Brain microvascular endothelial cell (primary cell): ENCODE data around the gene ADARB2.

Source experiments
- DNase-seq: peaks from one replicate; pipeline ENCODE4 v3.0.0-alpha.2; 2020
- H3K27ac ChIP-seq: fragments of 250-450 bp; sonication (Bioruptor Pico); 2 replicates; pipeline ENCODE4 v1.5.1; 2020; ENCODE audit warnings: mild to moderate bottlenecking, moderate library complexity
- H3K27me3 ChIP-seq: fragments of 250-450 bp; sonication (Bioruptor Pico); replicated peaks from 2 replicates; pipeline ENCODE4 v1.5.1; 2020; ENCODE audit warnings: mild to moderate bottlenecking
- H3K36me3 ChIP-seq: fragments of 250-450 bp; sonication (Bioruptor Pico); replicated peaks from 2 replicates; pipeline ENCODE4 v1.5.1; 2020; ENCODE audit warnings: mild to moderate bottlenecking
- H3K4me3 ChIP-seq: 2 replicates; pipeline ENCODE4 v1.5.1; 2011; ENCODE audit warnings: low read depth, mild to moderate bottlenecking, control low read depth, low read length, moderate library complexity
- in situ Hi-C: cut with HindIII; loops from 2 replicates; pipeline ENCODE4 v1.10.0; 2017; ENCODE audit warnings: low sequenced_read_pairs, low pct_ligation_motif_present
- TF ChIP-seq, protein P1 (sequence below): IDR thresholded peaks from 2 replicates; pipeline ENCODE4 v1.5.1; 2011; ENCODE audit warnings: low read depth, mild to moderate bottlenecking, moderate library complexity, low read length, control low read depth, inconsistent platforms; ENCODE audit errors: missing control alignments

ADARB2 gene

DNA sequence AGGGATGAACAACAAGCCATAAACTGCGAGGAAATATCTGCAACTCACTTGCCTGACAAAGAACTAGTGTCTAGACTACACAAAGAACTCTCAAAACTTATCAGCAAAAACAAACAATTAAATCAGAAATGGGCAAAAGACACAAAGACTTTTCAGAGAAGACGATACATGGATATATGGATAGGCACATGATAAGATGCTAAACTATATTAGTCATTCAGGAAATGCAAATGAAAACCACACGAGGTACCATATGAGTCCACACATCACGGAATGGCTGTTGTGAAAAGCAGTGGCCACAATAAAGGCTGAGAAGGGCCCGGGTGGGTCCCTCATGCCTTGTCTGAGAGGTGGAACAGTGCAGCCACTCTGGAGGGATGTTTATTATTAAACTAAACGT is 413.4 kb downstream of the ADARB2 start:
- no peak for DNase-seq
- in situ Hi-C loops, result no loop called here

DNA sequence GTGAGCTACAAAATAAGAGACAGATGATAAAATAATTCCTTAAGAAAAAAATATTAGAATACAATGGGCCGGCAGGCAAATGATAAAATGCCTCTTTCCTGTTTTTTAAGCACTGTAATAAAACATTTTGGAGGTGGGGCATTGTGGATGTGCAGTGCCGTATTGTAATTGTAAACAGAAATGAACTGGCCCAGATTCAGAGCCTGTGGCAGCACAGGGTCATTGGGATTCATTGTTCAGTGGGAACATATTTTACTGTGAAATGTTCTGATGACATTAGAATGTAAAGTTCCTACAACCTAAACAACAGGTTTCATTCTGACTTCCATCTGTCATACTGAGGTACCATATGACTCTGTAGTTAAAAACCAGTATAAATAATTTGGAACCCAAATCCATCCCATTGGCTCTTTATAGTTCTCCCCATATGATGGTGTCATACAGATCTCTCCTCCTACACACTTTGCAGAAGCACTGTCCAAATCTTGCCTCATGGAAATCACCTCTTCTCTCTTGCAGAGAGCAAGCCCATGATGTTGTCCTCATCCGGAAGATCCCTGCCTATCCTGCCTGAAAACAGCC is 416.5 kb downstream of the ADARB2 start:
- no peaks in the 10 kb centered on the region for H3K27me3 ChIP-seq
- no peak overlapping the region for H3K4me3 ChIP-seq
- no peaks in the 10 kb centered on the region for H3K36me3 ChIP-seq
- no peak for DNase-seq
- in situ Hi-C loops, result no loop called here
- TF ChIP-seq, protein P1, sequence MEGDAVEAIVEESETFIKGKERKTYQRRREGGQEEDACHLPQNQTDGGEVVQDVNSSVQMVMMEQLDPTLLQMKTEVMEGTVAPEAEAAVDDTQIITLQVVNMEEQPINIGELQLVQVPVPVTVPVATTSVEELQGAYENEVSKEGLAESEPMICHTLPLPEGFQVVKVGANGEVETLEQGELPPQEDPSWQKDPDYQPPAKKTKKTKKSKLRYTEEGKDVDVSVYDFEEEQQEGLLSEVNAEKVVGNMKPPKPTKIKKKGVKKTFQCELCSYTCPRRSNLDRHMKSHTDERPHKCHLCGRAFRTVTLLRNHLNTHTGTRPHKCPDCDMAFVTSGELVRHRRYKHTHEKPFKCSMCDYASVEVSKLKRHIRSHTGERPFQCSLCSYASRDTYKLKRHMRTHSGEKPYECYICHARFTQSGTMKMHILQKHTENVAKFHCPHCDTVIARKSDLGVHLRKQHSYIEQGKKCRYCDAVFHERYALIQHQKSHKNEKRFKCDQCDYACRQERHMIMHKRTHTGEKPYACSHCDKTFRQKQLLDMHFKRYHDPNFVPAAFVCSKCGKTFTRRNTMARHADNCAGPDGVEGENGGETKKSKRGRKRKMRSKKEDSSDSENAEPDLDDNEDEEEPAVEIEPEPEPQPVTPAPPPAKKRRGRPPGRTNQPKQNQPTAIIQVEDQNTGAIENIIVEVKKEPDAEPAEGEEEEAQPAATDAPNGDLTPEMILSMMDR, result no peak
- H3K27ac ChIP-seq, result no peak overlapping the region

More for the DNA sequence above, 413.4 kb downstream of the ADARB2 start:
- TF ChIP-seq, protein P1, result no peak
- no peaks in the 10 kb centered on the region for H3K36me3 ChIP-seq
- no peak overlapping the region for H3K27ac ChIP-seq
- no peaks in the 10 kb centered on the region for H3K27me3 ChIP-seq
- no peak overlapping the region for H3K4me3 ChIP-seq

DNA sequence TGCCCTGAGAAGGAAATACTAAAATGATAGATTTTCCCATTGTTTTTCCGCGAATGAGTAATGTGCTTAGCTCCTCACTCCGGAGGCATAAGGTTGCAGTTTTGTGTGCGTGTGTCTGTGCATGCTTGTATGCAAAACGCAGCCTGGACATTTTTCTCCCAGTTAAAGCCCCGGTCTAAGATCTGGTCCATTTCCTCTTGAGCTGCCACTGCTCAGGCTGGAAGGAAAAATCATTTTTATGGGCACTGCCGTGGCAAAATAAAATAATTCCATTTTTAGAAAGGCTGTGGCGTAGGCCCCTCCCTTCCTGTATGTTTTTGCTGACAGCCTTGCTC is 420.5 kb downstream of the ADARB2 start:
- TF ChIP-seq, protein P1, result no peak
- in situ Hi-C loops, result no loop called here
- Histone ChIP-seq H3K4me3 (no peak overlapping the region), H3K27me3 (no peaks in the 10 kb centered on the region), H3K27ac (no peak overlapping the region), H3K36me3 (no peaks in the 10 kb centered on the region)
- no peak for DNase-seq

DNA sequence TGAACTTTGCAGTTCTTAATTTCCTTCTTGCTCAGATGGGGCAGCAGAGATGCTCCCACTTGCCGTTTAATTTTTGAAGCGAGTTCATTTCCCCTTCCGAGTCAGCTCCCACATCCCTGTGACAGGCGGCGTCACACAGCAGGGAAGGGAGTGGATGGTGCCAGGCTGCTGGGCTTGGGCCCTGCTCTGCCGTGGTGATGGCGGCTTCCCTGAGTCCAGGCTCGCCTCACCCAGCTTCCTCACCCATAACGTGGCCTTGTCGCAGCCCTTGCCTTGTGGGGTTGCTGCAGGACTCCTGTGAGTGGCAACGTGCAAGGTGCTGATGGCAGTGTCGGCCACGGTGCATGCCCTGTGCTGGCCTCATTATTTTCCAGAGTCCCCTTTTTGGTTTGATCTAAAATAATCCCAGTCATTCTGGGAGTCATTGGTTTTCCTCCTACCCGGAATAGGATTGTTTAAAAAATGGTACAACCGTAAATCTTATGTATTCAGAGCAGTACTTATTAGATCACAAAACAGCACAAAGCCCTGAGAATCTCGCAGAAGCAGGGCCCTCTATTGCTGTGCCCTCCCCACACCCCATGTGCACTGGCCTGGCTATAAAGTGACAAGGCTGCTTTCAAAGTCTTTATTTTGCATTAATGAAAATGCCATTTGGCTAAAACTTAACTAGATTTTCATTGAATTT is 421.1 kb downstream of the ADARB2 start:
- DNase-seq, result no peak
- Histone ChIP-seq H3K4me3 (no peak overlapping the region), H3K27ac (no peak overlapping the region), H3K27me3 (no peaks in the 10 kb centered on the region), H3K36me3 (no peaks in the 10 kb centered on the region)
- TF ChIP-seq, protein P1, result no peak
- in situ Hi-C loops, result no loop called here

DNA sequence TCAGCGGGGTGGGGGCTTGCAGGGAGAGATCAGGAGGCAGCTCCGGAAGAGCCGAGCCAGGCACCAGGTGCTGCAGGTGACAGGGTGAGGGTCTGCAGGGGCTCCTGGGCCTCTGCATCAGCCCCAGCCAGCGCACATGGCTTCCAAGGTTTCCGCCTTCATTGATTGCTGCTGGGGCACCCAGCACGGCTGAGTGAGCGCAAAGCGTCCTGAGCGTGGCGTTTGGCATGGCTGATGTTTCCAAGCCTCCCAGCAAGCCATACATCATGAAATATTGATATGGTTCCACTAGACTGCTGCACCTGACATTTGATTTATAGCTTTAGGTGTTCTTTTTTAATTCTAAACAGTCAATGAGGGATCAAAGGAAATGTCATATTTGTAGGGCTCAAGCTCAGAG is 422.1 kb downstream of the ADARB2 start:
- in situ Hi-C loops, result no loop called here
- H3K36me3 ChIP-seq, result no peaks in the 10 kb centered on the region
- no peaks in the 10 kb centered on the region for H3K27me3 ChIP-seq
- H3K27ac ChIP-seq, result no peak overlapping the region
- TF ChIP-seq, protein P1, result no peak
- no peak overlapping the region for H3K4me3 ChIP-seq
- no peak for DNase-seq

DNA sequence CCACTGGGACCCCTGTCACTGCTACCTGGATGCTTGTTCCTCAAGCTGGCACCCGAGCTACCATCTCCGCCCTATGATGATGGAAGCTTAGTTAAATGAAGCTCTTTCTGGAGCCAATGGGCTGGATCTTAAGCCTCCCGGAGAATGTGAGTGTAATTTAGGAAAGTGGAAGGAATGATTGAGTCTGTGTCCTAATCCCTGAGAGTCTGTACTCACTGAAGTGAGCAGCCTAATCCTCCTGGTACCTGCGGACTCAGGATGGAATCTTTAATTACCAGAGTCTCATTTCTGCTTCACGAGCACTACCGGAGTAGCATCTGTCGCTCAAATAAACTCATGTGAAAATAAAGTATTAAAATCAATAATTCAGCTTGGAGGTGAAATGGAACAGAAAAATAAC is 425.6 kb downstream of the ADARB2 start:
- Histone ChIP-seq H3K36me3 (no peaks in the 10 kb centered on the region), H3K27me3 (no peaks in the 10 kb centered on the region), H3K27ac (no peak overlapping the region), H3K4me3 (no peak overlapping the region)
- no peak for DNase-seq
- TF ChIP-seq, protein P1, result no peak
- in situ Hi-C loops, result no loop called here
